MM.1S (cell line): ENCODE data around the gene GM2A.
"Not testable (repeated sequence)": the region's sequence is repeated elsewhere in the genome, so short reads cannot be mapped to it uniquely, and the experiment has no call there.

Experiments
- EZH2 ChIP-seq: fragments of 300-600 bp; sonication (generic); optimal IDR thresholded peaks from 2 replicates; pipeline ENCODE3; 2017; ENCODE audit warnings: low read depth, mild to moderate bottlenecking, antibody characterized with exemption, low read length, mixed read lengths
- EZH2phosphoT487 ChIP-seq: fragments of 300-600 bp; sonication (generic); IDR thresholded peaks from 2 replicates; pipeline ENCODE4 v1.6.1; 2018; ENCODE audit warnings: antibody characterized with exemption, low read length
- TF ChIP-seq, protein P1 (sequence below): fragments of 300-600 bp; sonication (generic); IDR thresholded peaks from 2 replicates; pipeline ENCODE4 v1.5.1; 2016; ENCODE audit warnings: antibody characterized with exemption, low read length, mixed read lengths

DNA sequence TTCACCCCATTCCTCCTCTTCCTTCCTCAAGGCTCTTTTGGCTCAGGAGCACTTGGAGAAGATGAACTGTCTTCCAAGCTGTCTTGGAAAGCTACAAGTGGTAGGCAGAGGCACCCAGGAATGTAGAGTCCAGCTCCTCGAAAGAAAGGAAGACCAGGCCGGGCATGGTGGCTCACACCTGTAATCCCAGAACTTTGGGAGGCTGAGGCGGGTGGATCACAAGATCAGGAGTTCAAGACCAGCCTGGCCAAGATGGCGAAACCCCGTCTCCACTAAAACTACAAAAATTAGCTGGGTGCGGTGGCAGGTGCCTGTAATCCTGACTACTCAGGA, 17.8 kb upstream of the GM2A start:
- TF ChIP-seq, protein P1, sequence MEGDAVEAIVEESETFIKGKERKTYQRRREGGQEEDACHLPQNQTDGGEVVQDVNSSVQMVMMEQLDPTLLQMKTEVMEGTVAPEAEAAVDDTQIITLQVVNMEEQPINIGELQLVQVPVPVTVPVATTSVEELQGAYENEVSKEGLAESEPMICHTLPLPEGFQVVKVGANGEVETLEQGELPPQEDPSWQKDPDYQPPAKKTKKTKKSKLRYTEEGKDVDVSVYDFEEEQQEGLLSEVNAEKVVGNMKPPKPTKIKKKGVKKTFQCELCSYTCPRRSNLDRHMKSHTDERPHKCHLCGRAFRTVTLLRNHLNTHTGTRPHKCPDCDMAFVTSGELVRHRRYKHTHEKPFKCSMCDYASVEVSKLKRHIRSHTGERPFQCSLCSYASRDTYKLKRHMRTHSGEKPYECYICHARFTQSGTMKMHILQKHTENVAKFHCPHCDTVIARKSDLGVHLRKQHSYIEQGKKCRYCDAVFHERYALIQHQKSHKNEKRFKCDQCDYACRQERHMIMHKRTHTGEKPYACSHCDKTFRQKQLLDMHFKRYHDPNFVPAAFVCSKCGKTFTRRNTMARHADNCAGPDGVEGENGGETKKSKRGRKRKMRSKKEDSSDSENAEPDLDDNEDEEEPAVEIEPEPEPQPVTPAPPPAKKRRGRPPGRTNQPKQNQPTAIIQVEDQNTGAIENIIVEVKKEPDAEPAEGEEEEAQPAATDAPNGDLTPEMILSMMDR: not testable (repeated sequence)
- TF ChIP-seq EZH2phosphoT487, EZH2: not testable (repeated sequence)
